Trophoblast cell (in vitro differentiated cells and primary cell): Measurements from ENCODE around the gene KCNN3.
"Not testable (repeated sequence)": the region's sequence is repeated elsewhere in the genome, so short reads cannot be mapped to it uniquely, and the experiment has no call there.

Experiments
- DNase-seq, 2 donors: peaks; one replicate each; pipeline ENCODE4 v3.0.0-alpha.2; 2016
- H2AFZ ChIP-seq: 2 replicates; pipeline ENCODE4 v1.6.1; 2013; ENCODE audit warnings: low read length, moderate library complexity, mild to moderate bottlenecking; ENCODE audit not compliant: insufficient read depth, poor library complexity
- H2AK5ac ChIP-seq: 2 replicates; pipeline ENCODE4 v1.6.1; 2013; ENCODE audit warnings: mild to moderate bottlenecking, low read length
- H2BK120ac ChIP-seq: 2 replicates; pipeline ENCODE4 v1.6.1; 2013; ENCODE audit warnings: low read length, mild to moderate bottlenecking, moderate library complexity; ENCODE audit not compliant: insufficient read depth, poor library complexity
- H2BK12ac ChIP-seq: 2 replicates; pipeline ENCODE4 v1.6.1; 2013; ENCODE audit warnings: mild to moderate bottlenecking, low read length, moderate library complexity
- H2BK5ac ChIP-seq: 2 replicates; pipeline ENCODE4 v1.6.1; 2013; ENCODE audit warnings: low read length, low read depth, moderate library complexity, mild to moderate bottlenecking; ENCODE audit not compliant: poor library complexity
- H3K14ac ChIP-seq: 2 replicates; pipeline ENCODE4 v1.6.1; 2013; ENCODE audit warnings: mild to moderate bottlenecking, low read length
- H3K18ac ChIP-seq: 2 replicates; pipeline ENCODE4 v1.6.1; 2013; ENCODE audit warnings: mild to moderate bottlenecking, low read length
- H3K23ac ChIP-seq: 2 replicates; pipeline ENCODE4 v1.6.1; 2013; ENCODE audit warnings: low read length
- H3K27ac ChIP-seq: 2 replicates; pipeline ENCODE4 v1.5.1; 2013; ENCODE audit warnings: low read depth, mild to moderate bottlenecking, inconsistent platforms, low read length, moderate library complexity
- H3K27me3 ChIP-seq: 2 replicates; pipeline ENCODE4 v1.6.1; 2013; ENCODE audit warnings: inconsistent platforms, mild to moderate bottlenecking, low read length, moderate library complexity; ENCODE audit not compliant: insufficient read depth
- H3K36me3 ChIP-seq, 2 experiments: 1 replicate in 1 of 2; 2 replicates in 1 of 2; pipeline ENCODE4 v1.6.1; 2013; ENCODE audit warnings: low read length in 2 of 2, mild to moderate bottlenecking in 2 of 2, moderate library complexity in 1 of 2; ENCODE audit not compliant: insufficient read depth in 2 of 2, control insufficient read depth in 1 of 2
- H3K4ac ChIP-seq: 2 replicates; pipeline ENCODE4 v1.6.1; 2013; ENCODE audit warnings: low read depth, mild to moderate bottlenecking, low read length, moderate library complexity
- H3K4me1 ChIP-seq, 2 experiments: 1 replicate in 1 of 2; 2 replicates in 1 of 2; pipeline ENCODE4 v1.6.1; 2013; ENCODE audit warnings: low read length in 2 of 2, mild to moderate bottlenecking in 2 of 2, moderate library complexity in 1 of 2; ENCODE audit not compliant: insufficient read depth in 2 of 2, control insufficient read depth in 1 of 2
- H3K4me2 ChIP-seq: 2 replicates; pipeline ENCODE4 v1.6.1; 2013; ENCODE audit warnings: inconsistent platforms, mild to moderate bottlenecking, low read length, moderate library complexity
- H3K4me3 ChIP-seq: 2 replicates; pipeline ENCODE4 v1.5.1; 2013; ENCODE audit warnings: mild to moderate bottlenecking, low read depth, low read length, inconsistent platforms
- H3K79me1 ChIP-seq: one replicate; pipeline ENCODE4 v1.6.1; 2013; ENCODE audit warnings: low read length
- H3K79me2 ChIP-seq: 2 replicates; pipeline ENCODE4 v1.6.1; 2013; ENCODE audit warnings: low read length, mild to moderate bottlenecking; ENCODE audit not compliant: control insufficient read depth, insufficient read depth, poor library complexity
- H3K9ac ChIP-seq: 2 replicates; pipeline ENCODE4 v1.6.1; 2013; ENCODE audit warnings: mild to moderate bottlenecking, low read length
- H3K9me3 ChIP-seq: 2 replicates; pipeline ENCODE4 v1.6.1; 2013; ENCODE audit warnings: low read depth, mild to moderate bottlenecking, control low read depth, inconsistent platforms, low read length; ENCODE audit not compliant: insufficient read depth
- H4K12ac ChIP-seq: 2 replicates; pipeline ENCODE4 v1.6.1; 2013; ENCODE audit warnings: low read depth, mild to moderate bottlenecking, low read length, moderate library complexity
- H4K8ac ChIP-seq: 2 replicates; pipeline ENCODE4 v1.6.1; 2013; ENCODE audit warnings: low read depth, mild to moderate bottlenecking, low read length, moderate library complexity
- H4K91ac ChIP-seq: one replicate; pipeline ENCODE4 v1.6.1; 2013; ENCODE audit warnings: low read depth, mild to moderate bottlenecking, low read length, moderate library complexity
- WGBS: extraction: QIAGEN DNeasy Blood & Tissue Kit; methylation state at CpG from one replicate; pipeline ENCODE4 v1.1.7; 2013; ENCODE audit warnings: missing lambda C conversion rate; ENCODE audit not compliant: insufficient read length, insufficient coverage; ENCODE audit errors: extremely low coverage; 5-methylcytosine and 5-hydroxymethylcytosine counted together

The KCNN3 gene

GRCh38 chr1:154910851-154911250 lies 40.8 kb upstream of the KCNN3 start:
- no peak overlapping the region for H3K4ac ChIP-seq
- no peak overlapping the region for H3K9ac ChIP-seq
- no peak overlapping the region for H2AK5ac ChIP-seq
- H4K12ac ChIP-seq, result no peak overlapping the region
- H4K91ac ChIP-seq, result no peak overlapping the region
- no CpG with 5 or more reads among the region's 5 CpGs for WGBS
- H3K79me2 ChIP-seq, result no peaks in the 10 kb centered on the region
- H3K27ac ChIP-seq, result no peak overlapping the region
- no peak overlapping the region for H3K4me2 ChIP-seq
- no peak overlapping the region for H2BK5ac ChIP-seq
- no peak overlapping the region for H3K4me3 ChIP-seq
- H3K79me1 ChIP-seq, result no peaks in the 10 kb centered on the region
- no peak overlapping the region for H3K18ac ChIP-seq
- no peaks in the 10 kb centered on the region for H3K36me3 ChIP-seq
- H3K27me3 ChIP-seq, result no peaks in the 10 kb centered on the region
- no peak overlapping the region for H4K8ac ChIP-seq
- no peak overlapping the region for H2AFZ ChIP-seq
- no peak overlapping the region for H2BK120ac ChIP-seq
- H3K4me1 ChIP-seq, result no peaks in the 10 kb centered on the region
- H3K9me3 ChIP-seq, result peaks cover 18% of the 10 kb centered on the region
- no peak for DNase-seq
- H3K23ac ChIP-seq, result no peak overlapping the region
- no peak overlapping the region for H3K14ac ChIP-seq
- no peak overlapping the region for H2BK12ac ChIP-seq

- Histone ChIP-seq H3K9ac (no peak overlapping the region), H2AFZ (no peak overlapping the region), H3K18ac (no peak overlapping the region), H3K79me2 (no peaks in the 10 kb centered on the region), H3K79me1 (no peaks in the 10 kb centered on the region), H4K12ac (no peak overlapping the region), H3K27me3 (no peaks in the 10 kb centered on the region), H3K4me2 (no peak overlapping the region), H3K4me1 (no peaks in the 10 kb centered on the region), H3K4me3 (no peak overlapping the region), H2BK12ac (no peak overlapping the region), H2AK5ac (no peak overlapping the region), H3K4ac (no peak overlapping the region), H3K27ac (no peak overlapping the region), H4K8ac (no peak overlapping the region), H2BK5ac (no peak overlapping the region), H3K14ac (no peak overlapping the region), H3K36me3 (no peaks in the 10 kb centered on the region), H3K9me3 (peaks cover 18% of the 10 kb centered on the region), H2BK120ac (no peak overlapping the region), H4K91ac (no peak overlapping the region), H3K23ac (no peak overlapping the region)
- no peak for DNase-seq
- no CpG with 5 or more reads among the region's 5 CpGs for WGBS
Observed at GRCh38 chr1:154908937-154909336, 38.9 kb upstream of the KCNN3 start.

GRCh38 chr1:154908129-154908528 lies 38.0 kb upstream of the KCNN3 start:
- H3K27ac ChIP-seq, H3K9ac ChIP-seq, H3K27me3 ChIP-seq, H2AK5ac ChIP-seq, H3K14ac ChIP-seq, H2BK120ac ChIP-seq, H4K8ac ChIP-seq, H3K4me3 ChIP-seq, H4K91ac ChIP-seq, H4K12ac ChIP-seq, H3K4ac ChIP-seq, H3K18ac ChIP-seq, H3K4me2 ChIP-seq, H2BK12ac ChIP-seq, H3K36me3 ChIP-seq, H3K79me2 ChIP-seq, H2AFZ ChIP-seq, H3K23ac ChIP-seq, H3K79me1 ChIP-seq, H3K4me1 ChIP-seq, H2BK5ac ChIP-seq: not testable (repeated sequence)
- peak in 1 of 2 donors; percentile 14 for DNase-seq
- H3K9me3 ChIP-seq, result peaks cover 18% of the 10 kb centered on the region
- WGBS, result no CpG with 5 or more reads among the region's 3 CpGs

- H3K23ac ChIP-seq, result no peak overlapping the region
- no peaks in the 10 kb centered on the region for H3K79me2 ChIP-seq
- no peak overlapping the region for H2BK120ac ChIP-seq
- H3K36me3 ChIP-seq, result no peaks in the 10 kb centered on the region
- no peak overlapping the region for H2BK12ac ChIP-seq
- no peak overlapping the region for H2BK5ac ChIP-seq
- no peak overlapping the region for H2AK5ac ChIP-seq
- no peaks in the 10 kb centered on the region for H3K79me1 ChIP-seq
- peak in 1 of 2 donors; percentile 14 for DNase-seq
- H3K18ac ChIP-seq, result no peak overlapping the region
- H3K27ac ChIP-seq, result no peak overlapping the region
- no peaks in the 10 kb centered on the region for H3K27me3 ChIP-seq
- no peak overlapping the region for H3K4me3 ChIP-seq
- H4K91ac ChIP-seq, result no peak overlapping the region
- no peak overlapping the region for H3K14ac ChIP-seq
- no peak overlapping the region for H3K4ac ChIP-seq
- WGBS, result no CpG with 5 or more reads among the region's 7 CpGs
- no peak overlapping the region for H3K9ac ChIP-seq
- H3K9me3 ChIP-seq, result peaks cover 18% of the 10 kb centered on the region
- H3K4me2 ChIP-seq, result no peak overlapping the region
- H3K4me1 ChIP-seq, result no peaks in the 10 kb centered on the region
- H4K12ac ChIP-seq, result no peak overlapping the region
- H4K8ac ChIP-seq, result no peak overlapping the region
- H2AFZ ChIP-seq, result no peak overlapping the region
Observed at GRCh38 chr1:154906621-154907081, 36.6 kb upstream of the KCNN3 start.
